Measurements from ENCODE around the gene KCNJ3. TPM values are rescaled to one million over a fixed set of nuclear protein-coding genes. Genes with fewer than 3 reads are reported as not detected.

KCNJ3 gene
- total RNA-seq = not detected

- H3K27me3 Mint-ChIP-seq = peaks cover 46% of the 10 kb centered on the region
- H3K4me3 Mint-ChIP-seq = peak within 1 kb of the TSS; percentile 49
- ATAC-seq (ENCODE audit: low read depth) = no peak
- DNase-seq = no peak
- H3K4me1 Mint-ChIP-seq = peaks cover 5% of the 10 kb centered on the region
- H3K9me3 Mint-ChIP-seq = peaks cover 3% of the 10 kb centered on the region
- POLR2A ChIA-PET = no interaction called here
- H3K27ac Mint-ChIP-seq = peak within 1 kb of the TSS; percentile 30
- H3K36me3 Mint-ChIP-seq = peaks cover 3% of the 10 kb centered on the region
These were observed at the start of gene KCNJ3 for GRCh38 chr2:154698296-154698720. TSS of gene KCNJ3 (plus strand) at chr2:154698695. CDS start at chr2:154698776, 81 bp downstream.

- no peak overlapping the region for H3K27ac Mint-ChIP-seq
- no peaks in the 10 kb centered on the region for H3K27me3 Mint-ChIP-seq
- no peak overlapping the region for H3K4me3 Mint-ChIP-seq
- H3K9me3 Mint-ChIP-seq = no peaks in the 10 kb centered on the region
- ATAC-seq (ENCODE audit: low read depth) (no peak), DNase-seq (no peak)
- no peaks in the 10 kb centered on the region for H3K36me3 Mint-ChIP-seq
- POLR2A ChIA-PET = no interaction called here
- H3K4me1 Mint-ChIP-seq = no peaks in the 10 kb centered on the region
These were observed 43.0 kb upstream of the KCNJ3 start for GRCh38 chr2:154655499-154655898.

GRCh38 chr2:154658854-154659253, 39.6 kb upstream of the KCNJ3 start:
- Mint-ChIP-seq H3K4me1 (no peaks in the 10 kb centered on the region), H3K4me3 (no peak overlapping the region), H3K27ac (no peak overlapping the region), H3K27me3 (no peaks in the 10 kb centered on the region), H3K36me3 (no peaks in the 10 kb centered on the region), H3K9me3 (no peaks in the 10 kb centered on the region)
- DNase-seq (no peak), ATAC-seq (ENCODE audit: low read depth) (no peak)
- POLR2A ChIA-PET = no interaction called here

- ATAC-seq (ENCODE audit: low read depth) (no peak), DNase-seq (no peak)
- H3K9me3 Mint-ChIP-seq = no peaks in the 10 kb centered on the region
- H3K27me3 Mint-ChIP-seq = no peaks in the 10 kb centered on the region
- no peak overlapping the region for H3K4me3 Mint-ChIP-seq
- POLR2A ChIA-PET = no interaction called here
- H3K36me3 Mint-ChIP-seq = no peaks in the 10 kb centered on the region
- H3K27ac Mint-ChIP-seq = no peak overlapping the region
- no peaks in the 10 kb centered on the region for H3K4me1 Mint-ChIP-seq
These were observed 34.2 kb upstream of the KCNJ3 start for GRCh38 chr2:154664248-154664647.

GRCh38 chr2:154670083-154670482, 28.4 kb upstream of the KCNJ3 start:
- no peaks in the 10 kb centered on the region for H3K27me3 Mint-ChIP-seq

GRCh38 chr2:154673694-154674093, 24.8 kb upstream of the KCNJ3 start:
- DNase-seq = no peak
- H3K4me1 Mint-ChIP-seq = no peaks in the 10 kb centered on the region
- H3K27me3 Mint-ChIP-seq = no peaks in the 10 kb centered on the region
- ATAC-seq (ENCODE audit: low read depth) = no peak
- no peaks in the 10 kb centered on the region for H3K9me3 Mint-ChIP-seq
- no peak overlapping the region for H3K27ac Mint-ChIP-seq
- POLR2A ChIA-PET = no interaction called here
- H3K36me3 Mint-ChIP-seq = no peaks in the 10 kb centered on the region
- H3K4me3 Mint-ChIP-seq = no peak overlapping the region

More at GRCh38 chr2:154670083-154670482, 28.4 kb upstream of the KCNJ3 start:
- POLR2A ChIA-PET = no interaction called here
- H3K4me1 Mint-ChIP-seq = no peaks in the 10 kb centered on the region
- no peaks in the 10 kb centered on the region for H3K36me3 Mint-ChIP-seq
- no peaks in the 10 kb centered on the region for H3K9me3 Mint-ChIP-seq
- no peak overlapping the region for H3K4me3 Mint-ChIP-seq
- no peak for DNase-seq
- ATAC-seq (ENCODE audit: low read depth) = no peak
- H3K27ac Mint-ChIP-seq = no peak overlapping the region

- Mint-ChIP-seq H3K4me1 (no peaks in the 10 kb centered on the region), H3K27me3 (peaks cover 2% of the 10 kb centered on the region), H3K27ac (no peak overlapping the region), H3K4me3 (no peak overlapping the region), H3K9me3 (no peaks in the 10 kb centered on the region), H3K36me3 (no peaks in the 10 kb centered on the region)
- no peak for ATAC-seq (ENCODE audit: low read depth)
- POLR2A ChIA-PET = no interaction called here
- DNase-seq = no peak
These were observed 21.1 kb upstream of the KCNJ3 start for GRCh38 chr2:154677401-154677800.

- POLR2A ChIA-PET = no interaction called here
- Mint-ChIP-seq H3K27me3 (peaks cover 2% of the 10 kb centered on the region), H3K9me3 (no peaks in the 10 kb centered on the region), H3K36me3 (no peaks in the 10 kb centered on the region), H3K27ac (no peak overlapping the region), H3K4me3 (no peak overlapping the region), H3K4me1 (no peaks in the 10 kb centered on the region)
- ATAC-seq (ENCODE audit: low read depth) (no peak), DNase-seq (no peak)
These were observed 16.8 kb upstream of the KCNJ3 start for GRCh38 chr2:154681741-154682140.

- POLR2A ChIA-PET = no interaction called here
- H3K9me3 Mint-ChIP-seq = no peaks in the 10 kb centered on the region
- no peak for ATAC-seq (ENCODE audit: low read depth)
- no peaks in the 10 kb centered on the region for H3K36me3 Mint-ChIP-seq
- H3K27me3 Mint-ChIP-seq = no peaks in the 10 kb centered on the region
- no peak overlapping the region for H3K27ac Mint-ChIP-seq
- H3K4me3 Mint-ChIP-seq = no peak overlapping the region
- DNase-seq = no peak
- H3K4me1 Mint-ChIP-seq = no peaks in the 10 kb centered on the region
These were observed 12.3 kb upstream of the KCNJ3 start for GRCh38 chr2:154686162-154686561.

GRCh38 chr2:154688373-154688772, 10.1 kb upstream of the KCNJ3 start:
- Mint-ChIP-seq H3K4me3 (no peak overlapping the region), H3K9me3 (no peaks in the 10 kb centered on the region), H3K27ac (no peak overlapping the region), H3K36me3 (no peaks in the 10 kb centered on the region), H3K4me1 (no peaks in the 10 kb centered on the region), H3K27me3 (no peaks in the 10 kb centered on the region)
- DNase-seq (no peak), ATAC-seq (ENCODE audit: low read depth) (no peak)
- POLR2A ChIA-PET = no interaction called here

GRCh38 chr2:154689158-154689557, 9.3 kb upstream of the KCNJ3 start:
- DNase-seq (no peak), ATAC-seq (ENCODE audit: low read depth) (no peak)
- H3K27me3 Mint-ChIP-seq = peaks cover 4% of the 10 kb centered on the region
- H3K4me3 Mint-ChIP-seq = no peak overlapping the region
- no peak overlapping the region for H3K27ac Mint-ChIP-seq
- no peaks in the 10 kb centered on the region for H3K4me1 Mint-ChIP-seq
- H3K9me3 Mint-ChIP-seq = no peaks in the 10 kb centered on the region
- no peaks in the 10 kb centered on the region for H3K36me3 Mint-ChIP-seq
- POLR2A ChIA-PET = no interaction called here

- no peaks in the 10 kb centered on the region for H3K9me3 Mint-ChIP-seq
These were observed 5.6 kb upstream of the KCNJ3 start for GRCh38 chr2:154692927-154693326.

GRCh38 chr2:154693741-154694340, 4.7 kb upstream of the KCNJ3 start:
- Mint-ChIP-seq H3K9me3 (no peaks in the 10 kb centered on the region), H3K27ac (no peak overlapping the region), H3K36me3 (no peaks in the 10 kb centered on the region), H3K4me1 (peaks cover under 1% of the 10 kb centered on the region), H3K4me3 (no peak overlapping the region), H3K27me3 (peaks cover 30% of the 10 kb centered on the region)
- no peak for ATAC-seq (ENCODE audit: low read depth)
- POLR2A ChIA-PET = no interaction called here
- no peak for DNase-seq

More at GRCh38 chr2:154692927-154693326, 5.6 kb upstream of the KCNJ3 start:
- no peak overlapping the region for H3K4me3 Mint-ChIP-seq
- POLR2A ChIA-PET = no interaction called here
- peaks cover 22% of the 10 kb centered on the region for H3K27me3 Mint-ChIP-seq
- ATAC-seq (ENCODE audit: low read depth) = no peak
- H3K36me3 Mint-ChIP-seq = no peaks in the 10 kb centered on the region
- no peaks in the 10 kb centered on the region for H3K4me1 Mint-ChIP-seq
- DNase-seq = no peak
- no peak overlapping the region for H3K27ac Mint-ChIP-seq

GRCh38 chr2:154694881-154695280, 3.6 kb upstream of the KCNJ3 start:
- POLR2A ChIA-PET = no interaction called here
- DNase-seq = no peak

GRCh38 chr2:154696369-154696768, 2.1 kb upstream of the KCNJ3 start:
- Mint-ChIP-seq H3K4me3 (no peak overlapping the region), H3K27ac (no peak overlapping the region), H3K9me3 (peaks cover 3% of the 10 kb centered on the region), H3K4me1 (peaks cover 5% of the 10 kb centered on the region), H3K36me3 (peaks cover 3% of the 10 kb centered on the region), H3K27me3 (peaks cover 46% of the 10 kb centered on the region)
- ATAC-seq (ENCODE audit: low read depth) (no peak), DNase-seq (no peak)
- POLR2A ChIA-PET = no interaction called here

More at GRCh38 chr2:154694881-154695280, 3.6 kb upstream of the KCNJ3 start:
- Mint-ChIP-seq H3K4me3 (no peak overlapping the region), H3K4me1 (peaks cover 5% of the 10 kb centered on the region), H3K9me3 (peaks cover 3% of the 10 kb centered on the region), H3K27ac (no peak overlapping the region), H3K27me3 (peaks cover 40% of the 10 kb centered on the region), H3K36me3 (peaks cover 3% of the 10 kb centered on the region)
- ATAC-seq (ENCODE audit: low read depth) = no peak

Measured in activated naive CD8-positive, alpha-beta T cell treated with anti-CD3 and anti-CD28 coated beads, Interleukin-2, amount 10 ng/mL, durations not matched to agents 7 days and 5 days (primary cell).